ENCODE data around the gene MTM1.

Gene MTM1

DNA sequence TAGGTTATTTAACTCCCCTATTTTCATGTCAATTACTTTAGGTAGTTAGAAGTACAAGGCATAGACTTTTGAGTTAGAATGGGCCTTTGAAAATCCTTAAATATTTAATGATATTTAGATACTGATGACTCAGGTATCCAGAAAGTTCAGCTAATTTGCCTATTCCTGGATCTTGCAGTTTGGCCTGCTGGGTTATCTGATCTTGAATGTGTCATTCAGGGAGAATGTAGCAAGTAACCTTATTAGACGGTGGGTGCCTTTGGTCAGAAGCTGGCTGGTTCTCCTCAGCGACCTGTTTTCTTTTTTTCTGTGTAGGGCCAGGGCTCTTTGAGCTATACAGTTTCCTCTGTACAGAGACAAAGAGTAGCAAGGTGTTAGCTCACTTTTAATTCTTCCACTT lies 42.0 kb downstream of the MTM1 start (continued):
- TF ChIP-seq ZNF223 (tag by site-specific recombination; IDR thresholded peaks at IDR 0.05) (no peak), ZNF624 (tag by site-specific recombination; IDR thresholded peaks at IDR 0.05) (no peak), ZNF792 (tag by site-specific recombination; IDR thresholded peaks at IDR 0.05) (no peak)

DNA sequence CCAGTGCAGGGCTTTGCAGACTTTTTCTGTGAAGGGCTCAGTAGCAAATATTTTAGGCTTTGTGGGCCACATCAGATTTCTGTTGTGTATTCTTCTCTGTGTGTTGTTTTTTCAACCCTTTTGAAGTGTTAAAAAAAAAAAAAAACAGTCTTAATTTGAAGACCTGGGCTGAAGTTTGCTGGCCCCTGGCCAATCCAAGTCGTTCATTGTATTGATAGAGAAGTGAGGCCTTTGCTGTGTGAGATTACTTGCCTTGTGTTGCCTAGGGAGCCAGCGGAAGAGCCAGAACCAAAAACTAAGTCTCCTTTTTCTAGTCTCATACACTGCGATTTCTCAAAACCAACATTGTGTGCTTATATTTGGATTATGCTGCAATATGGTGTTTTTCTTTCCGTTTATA lies 46.9 kb downstream of the MTM1 start:
- ChIA-PET CTCF (interaction anchor here (0.6 kb wide), 1 partner anchor 28 kb away, joined by 3 read pairs; no protein-coding TSS in a partner anchor), POLR2A (no interaction called here)
- Histone ChIP-seq H3K9me3 (ENCODE audit: control insufficient read depth, insufficient read depth, low read depth, low read length) (no peaks in the 10 kb centered on the region), H3K4me1 (ENCODE audit: control insufficient read depth, insufficient read depth, low read length) (no peaks in the 10 kb centered on the region; the same call in 1 of the 2 replicates), H3K36me3 (ENCODE audit: control insufficient read depth in 2 of 2, insufficient read depth in 1 of 2, low read length in 2 of 2) (peaks cover 0 to 14% of the 10 kb centered on the region in 2 experiments; a peak in 1 of 3 replicates), H3K4me3 (ENCODE audit: low read depth, low read length) (no peak overlapping the region), H3K27ac (ENCODE audit: extremely low read depth, low read depth, low read length) (no peak overlapping the region)
- no peak for TF ChIP-seq GLIS1 (tag by site-specific recombination; IDR thresholded peaks at IDR 0.05)
- no peak for TF ChIP-seq ZNF658 (tag by site-specific recombination; IDR thresholded peaks at IDR 0.05)
- TF ChIP-seq ZNF366 (tag by site-specific recombination; conservative IDR thresholded peaks at IDR 0.05): no peak
- TF ChIP-seq, protein P1, sequence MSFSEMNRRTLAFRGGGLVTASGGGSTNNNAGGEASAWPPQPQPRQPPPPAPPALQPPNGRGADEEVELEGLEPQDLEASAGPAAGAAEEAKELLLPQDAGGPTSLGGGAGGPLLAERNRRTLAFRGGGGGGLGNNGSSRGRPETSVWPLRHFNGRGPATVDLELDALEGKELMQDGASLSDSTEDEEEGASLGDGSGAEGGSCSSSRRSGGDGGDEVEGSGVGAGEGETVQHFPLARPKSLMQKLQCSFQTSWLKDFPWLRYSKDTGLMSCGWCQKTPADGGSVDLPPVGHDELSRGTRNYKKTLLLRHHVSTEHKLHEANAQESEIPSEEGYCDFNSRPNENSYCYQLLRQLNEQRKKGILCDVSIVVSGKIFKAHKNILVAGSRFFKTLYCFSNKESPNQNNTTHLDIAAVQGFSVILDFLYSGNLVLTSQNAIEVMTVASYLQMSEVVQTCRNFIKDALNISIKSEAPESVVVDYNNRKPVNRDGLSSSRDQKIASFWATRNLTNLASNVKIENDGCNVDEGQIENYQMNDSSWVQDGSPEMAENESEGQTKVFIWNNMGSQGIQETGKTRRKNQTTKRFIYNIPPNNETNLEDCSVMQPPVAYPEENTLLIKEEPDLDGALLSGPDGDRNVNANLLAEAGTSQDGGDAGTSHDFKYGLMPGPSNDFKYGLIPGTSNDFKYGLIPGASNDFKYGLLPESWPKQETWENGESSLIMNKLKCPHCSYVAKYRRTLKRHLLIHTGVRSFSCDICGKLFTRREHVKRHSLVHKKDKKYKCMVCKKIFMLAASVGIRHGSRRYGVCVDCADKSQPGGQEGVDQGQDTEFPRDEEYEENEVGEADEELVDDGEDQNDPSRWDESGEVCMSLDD (tag by site-specific recombination; IDR thresholded peaks at IDR 0.05): no peak
- no peak for TF ChIP-seq ZNF704 (tag by site-specific recombination; IDR thresholded peaks at IDR 0.05)
- TF ChIP-seq ZNF214 (tag by site-specific recombination; IDR thresholded peaks at IDR 0.05; ENCODE audit: borderline replicate concordance): no peak
- no peak for TF ChIP-seq ZNF791 (tag by site-specific recombination; IDR thresholded peaks at IDR 0.05)
- no peak for TF ChIP-seq MYNN (tag by site-specific recombination; IDR thresholded peaks at IDR 0.05; ENCODE audit: borderline replicate concordance)
- TF ChIP-seq ZNF140 (tag by site-specific recombination; IDR thresholded peaks at IDR 0.05): no peak
- TF ChIP-seq, protein P2, sequence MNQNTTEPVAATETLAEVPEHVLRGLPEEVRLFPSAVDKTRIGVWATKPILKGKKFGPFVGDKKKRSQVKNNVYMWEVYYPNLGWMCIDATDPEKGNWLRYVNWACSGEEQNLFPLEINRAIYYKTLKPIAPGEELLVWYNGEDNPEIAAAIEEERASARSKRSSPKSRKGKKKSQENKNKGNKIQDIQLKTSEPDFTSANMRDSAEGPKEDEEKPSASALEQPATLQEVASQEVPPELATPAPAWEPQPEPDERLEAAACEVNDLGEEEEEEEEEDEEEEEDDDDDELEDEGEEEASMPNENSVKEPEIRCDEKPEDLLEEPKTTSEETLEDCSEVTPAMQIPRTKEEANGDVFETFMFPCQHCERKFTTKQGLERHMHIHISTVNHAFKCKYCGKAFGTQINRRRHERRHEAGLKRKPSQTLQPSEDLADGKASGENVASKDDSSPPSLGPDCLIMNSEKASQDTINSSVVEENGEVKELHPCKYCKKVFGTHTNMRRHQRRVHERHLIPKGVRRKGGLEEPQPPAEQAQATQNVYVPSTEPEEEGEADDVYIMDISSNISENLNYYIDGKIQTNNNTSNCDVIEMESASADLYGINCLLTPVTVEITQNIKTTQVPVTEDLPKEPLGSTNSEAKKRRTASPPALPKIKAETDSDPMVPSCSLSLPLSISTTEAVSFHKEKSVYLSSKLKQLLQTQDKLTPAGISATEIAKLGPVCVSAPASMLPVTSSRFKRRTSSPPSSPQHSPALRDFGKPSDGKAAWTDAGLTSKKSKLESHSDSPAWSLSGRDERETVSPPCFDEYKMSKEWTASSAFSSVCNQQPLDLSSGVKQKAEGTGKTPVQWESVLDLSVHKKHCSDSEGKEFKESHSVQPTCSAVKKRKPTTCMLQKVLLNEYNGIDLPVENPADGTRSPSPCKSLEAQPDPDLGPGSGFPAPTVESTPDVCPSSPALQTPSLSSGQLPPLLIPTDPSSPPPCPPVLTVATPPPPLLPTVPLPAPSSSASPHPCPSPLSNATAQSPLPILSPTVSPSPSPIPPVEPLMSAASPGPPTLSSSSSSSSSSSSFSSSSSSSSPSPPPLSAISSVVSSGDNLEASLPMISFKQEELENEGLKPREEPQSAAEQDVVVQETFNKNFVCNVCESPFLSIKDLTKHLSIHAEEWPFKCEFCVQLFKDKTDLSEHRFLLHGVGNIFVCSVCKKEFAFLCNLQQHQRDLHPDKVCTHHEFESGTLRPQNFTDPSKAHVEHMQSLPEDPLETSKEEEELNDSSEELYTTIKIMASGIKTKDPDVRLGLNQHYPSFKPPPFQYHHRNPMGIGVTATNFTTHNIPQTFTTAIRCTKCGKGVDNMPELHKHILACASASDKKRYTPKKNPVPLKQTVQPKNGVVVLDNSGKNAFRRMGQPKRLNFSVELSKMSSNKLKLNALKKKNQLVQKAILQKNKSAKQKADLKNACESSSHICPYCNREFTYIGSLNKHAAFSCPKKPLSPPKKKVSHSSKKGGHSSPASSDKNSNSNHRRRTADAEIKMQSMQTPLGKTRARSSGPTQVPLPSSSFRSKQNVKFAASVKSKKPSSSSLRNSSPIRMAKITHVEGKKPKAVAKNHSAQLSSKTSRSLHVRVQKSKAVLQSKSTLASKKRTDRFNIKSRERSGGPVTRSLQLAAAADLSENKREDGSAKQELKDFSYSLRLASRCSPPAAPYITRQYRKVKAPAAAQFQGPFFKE (tag by site-specific recombination; IDR thresholded peaks at IDR 0.05; ENCODE audit: borderline replicate concordance): no peak
- TF ChIP-seq, protein P3, sequence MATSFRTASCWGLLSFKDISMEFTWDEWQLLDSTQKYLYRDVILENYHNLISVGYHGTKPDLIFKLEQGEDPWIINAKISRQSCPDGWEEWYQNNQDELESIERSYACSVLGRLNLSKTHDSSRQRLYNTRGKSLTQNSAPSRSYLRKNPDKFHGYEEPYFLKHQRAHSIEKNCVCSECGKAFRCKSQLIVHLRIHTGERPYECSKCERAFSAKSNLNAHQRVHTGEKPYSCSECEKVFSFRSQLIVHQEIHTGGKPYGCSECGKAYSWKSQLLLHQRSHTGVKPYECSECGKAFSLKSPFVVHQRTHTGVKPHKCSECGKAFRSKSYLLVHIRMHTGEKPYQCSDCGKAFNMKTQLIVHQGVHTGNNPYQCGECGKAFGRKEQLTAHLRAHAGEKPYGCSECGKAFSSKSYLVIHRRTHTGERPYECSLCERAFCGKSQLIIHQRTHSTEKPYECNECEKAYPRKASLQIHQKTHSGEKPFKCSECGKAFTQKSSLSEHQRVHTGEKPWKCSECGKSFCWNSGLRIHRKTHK (tag by site-specific recombination; IDR thresholded peaks at IDR 0.05): no peak
- no peak for TF ChIP-seq ZNF239 (tag by site-specific recombination; IDR thresholded peaks at IDR 0.05)
- TF ChIP-seq ZNF324 (tag by site-specific recombination; IDR thresholded peaks at IDR 0.05): no peak
- TF ChIP-seq ZNF555 (tag by site-specific recombination; conservative IDR thresholded peaks at IDR 0.05): no peak
- TF ChIP-seq ZNF433 (tag by site-specific recombination; IDR thresholded peaks at IDR 0.05; ENCODE audit: low read depth): no peak
- no peak for TF ChIP-seq FEZF1 (tag by site-specific recombination; IDR thresholded peaks at IDR 0.05)
- no peak for TF ChIP-seq ZFP41 (tag by site-specific recombination; IDR thresholded peaks at IDR 0.05; ENCODE audit: borderline replicate concordance)
